GM15510 (cell line): Measurements from ENCODE around the gene SERPING1.

ENCODE experiments used
- POLR2A ChIP-seq: IDR thresholded peaks from 3 replicates; pipeline ENCODE4 v1.6.1; 2011; ENCODE audit warnings: borderline replicate concordance; ENCODE audit not compliant: insufficient read length; ENCODE audit errors: extremely low read depth

The SERPING1 gene

DNA sequence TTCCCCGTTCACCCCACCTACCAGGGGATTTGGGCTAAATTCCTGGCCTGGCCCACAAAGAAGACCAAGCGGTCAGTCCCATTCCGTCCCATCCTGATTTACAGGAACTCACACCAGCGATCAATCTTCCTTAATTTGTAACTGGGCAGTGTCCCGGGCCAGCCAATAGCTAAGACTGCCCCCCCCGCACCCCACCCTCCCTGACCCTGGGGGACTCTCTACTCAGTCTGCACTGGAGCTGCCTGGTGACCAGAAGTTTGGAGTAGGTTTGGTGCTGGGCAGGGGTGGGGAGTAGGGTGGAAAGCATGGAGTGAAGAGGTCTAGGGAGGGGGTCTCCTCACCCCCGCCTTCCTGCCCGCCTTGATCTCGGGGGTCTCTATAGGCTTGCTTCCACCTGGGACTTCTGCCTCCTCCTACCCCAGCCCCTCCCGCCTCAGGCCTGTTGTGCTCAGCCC lies at the start of gene SERPING1:
TSS of gene SERPING1 (plus strand) at position 225 of the 455 bp plus-strand sequence. CDS start 586 bp downstream, outside the sequence.
- no peak for TF ChIP-seq POLR2A

DNA sequence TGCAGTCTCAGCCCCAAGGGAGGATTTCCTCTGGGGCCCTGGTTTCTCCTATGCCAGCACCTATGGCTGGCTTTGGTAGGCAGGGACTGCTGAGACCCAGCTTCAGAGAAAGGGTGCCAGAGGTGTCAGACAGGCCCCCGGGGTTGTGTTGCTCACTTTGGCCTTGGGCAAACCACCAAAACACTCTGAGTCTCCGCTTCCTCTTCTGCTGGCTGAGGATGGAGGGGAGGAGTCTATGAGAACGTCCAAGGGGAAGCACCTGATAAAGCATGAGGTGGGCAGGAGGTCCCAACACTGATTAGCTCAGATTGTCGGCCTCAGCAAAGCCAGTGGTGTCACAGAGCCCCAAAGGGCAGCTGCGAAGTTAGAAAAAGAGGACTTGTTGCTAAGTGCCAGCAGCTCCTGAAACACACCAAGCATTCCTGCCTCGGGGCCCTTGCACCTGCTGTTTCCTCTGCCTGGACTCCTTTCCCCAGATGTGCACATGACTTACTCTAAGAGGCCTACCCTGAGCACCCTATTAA lies 49.6 kb upstream of the SERPING1 start:
- no peak for TF ChIP-seq POLR2A

DNA sequence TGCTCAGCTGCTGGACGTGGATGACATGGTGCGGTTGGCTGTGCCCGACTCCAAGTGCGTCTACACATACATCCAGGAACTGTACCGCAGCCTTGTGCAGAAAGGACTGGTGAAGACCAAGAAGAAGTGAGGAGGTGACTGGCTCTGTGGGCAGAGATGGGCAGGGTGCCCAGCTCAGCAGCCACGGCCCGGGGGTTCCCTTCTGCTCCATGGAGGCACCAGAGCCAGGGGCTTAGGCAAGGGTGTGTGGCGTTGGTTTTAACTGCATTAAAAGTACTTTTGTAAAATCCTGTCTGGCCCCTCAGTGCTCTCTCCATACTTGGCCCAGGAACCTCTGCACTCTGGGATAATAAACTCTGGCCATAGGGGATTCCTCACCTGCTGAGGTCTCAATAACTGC lies 47.5 kb upstream of the SERPING1 start:
- no peak for TF ChIP-seq POLR2A

DNA sequence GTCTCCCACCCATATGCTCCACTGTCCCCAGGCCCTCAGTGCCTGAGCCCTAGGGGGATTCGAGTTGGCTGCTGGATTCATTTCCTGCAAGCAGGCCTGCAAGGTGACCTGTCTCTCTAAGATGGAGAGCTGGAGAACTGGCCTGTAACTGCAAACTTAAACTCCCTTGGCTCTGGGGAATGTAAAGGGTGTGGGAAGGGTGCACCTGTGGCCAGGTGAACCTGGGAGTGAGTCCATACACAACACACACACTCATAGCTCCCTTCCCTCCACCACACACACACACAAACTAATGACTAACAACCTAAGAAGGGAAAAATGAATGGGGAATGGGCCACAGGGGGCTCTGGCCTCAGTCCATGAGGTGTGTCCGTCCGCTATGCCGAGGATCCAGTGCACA lies 45.5 kb upstream of the SERPING1 start:
- no peak for TF ChIP-seq POLR2A

DNA sequence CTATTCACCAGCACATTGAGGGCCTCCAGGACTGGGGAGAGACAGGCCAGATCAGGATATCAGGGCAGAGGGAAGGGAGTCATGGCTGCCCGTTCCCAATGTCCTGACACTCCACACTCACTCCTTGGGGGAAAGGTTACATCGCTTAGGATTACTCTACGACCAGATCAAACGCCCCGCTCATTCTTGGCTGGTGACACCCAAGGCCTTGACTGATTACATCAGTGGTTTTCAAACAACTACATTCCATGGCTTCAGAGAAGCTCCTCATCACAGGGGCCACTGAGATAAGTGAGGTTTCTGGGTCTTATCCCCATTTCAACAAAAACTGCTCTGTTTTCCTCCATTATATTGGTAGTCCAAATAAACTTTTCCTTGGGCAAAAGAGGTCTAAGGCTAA lies 45.0 kb upstream of the SERPING1 start:
- no peak for TF ChIP-seq POLR2A

GRCh38 chr11:57555393-57555792 lies 42.1 kb upstream of the SERPING1 start:
- no peak for TF ChIP-seq POLR2A

- no peak for TF ChIP-seq POLR2A
Measured at GRCh38 chr11:57556041-57556440, 41.4 kb upstream of the SERPING1 start.

GRCh38 chr11:57560146-57560545 lies 37.3 kb upstream of the SERPING1 start:
- no peak for TF ChIP-seq POLR2A

DNA sequence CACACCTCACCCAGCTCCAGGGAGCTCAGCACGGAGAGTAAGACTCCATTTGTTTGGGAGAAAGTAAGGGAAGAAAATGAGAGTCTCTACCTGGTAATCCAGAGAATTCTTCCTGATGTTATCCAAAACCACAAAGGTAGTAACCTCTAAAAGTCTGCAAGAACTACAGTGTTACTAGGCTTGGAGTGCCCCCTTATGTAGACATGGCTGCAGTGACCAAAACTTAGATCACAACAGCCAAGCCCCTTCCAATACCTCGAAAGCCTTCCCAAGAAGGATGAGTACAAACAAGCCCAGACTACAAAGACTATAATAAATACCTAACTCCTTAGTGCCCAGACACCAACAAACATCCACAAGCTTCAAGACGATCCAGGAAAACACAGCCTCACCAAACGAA lies 34.9 kb upstream of the SERPING1 start:
- no peak for TF ChIP-seq POLR2A

DNA sequence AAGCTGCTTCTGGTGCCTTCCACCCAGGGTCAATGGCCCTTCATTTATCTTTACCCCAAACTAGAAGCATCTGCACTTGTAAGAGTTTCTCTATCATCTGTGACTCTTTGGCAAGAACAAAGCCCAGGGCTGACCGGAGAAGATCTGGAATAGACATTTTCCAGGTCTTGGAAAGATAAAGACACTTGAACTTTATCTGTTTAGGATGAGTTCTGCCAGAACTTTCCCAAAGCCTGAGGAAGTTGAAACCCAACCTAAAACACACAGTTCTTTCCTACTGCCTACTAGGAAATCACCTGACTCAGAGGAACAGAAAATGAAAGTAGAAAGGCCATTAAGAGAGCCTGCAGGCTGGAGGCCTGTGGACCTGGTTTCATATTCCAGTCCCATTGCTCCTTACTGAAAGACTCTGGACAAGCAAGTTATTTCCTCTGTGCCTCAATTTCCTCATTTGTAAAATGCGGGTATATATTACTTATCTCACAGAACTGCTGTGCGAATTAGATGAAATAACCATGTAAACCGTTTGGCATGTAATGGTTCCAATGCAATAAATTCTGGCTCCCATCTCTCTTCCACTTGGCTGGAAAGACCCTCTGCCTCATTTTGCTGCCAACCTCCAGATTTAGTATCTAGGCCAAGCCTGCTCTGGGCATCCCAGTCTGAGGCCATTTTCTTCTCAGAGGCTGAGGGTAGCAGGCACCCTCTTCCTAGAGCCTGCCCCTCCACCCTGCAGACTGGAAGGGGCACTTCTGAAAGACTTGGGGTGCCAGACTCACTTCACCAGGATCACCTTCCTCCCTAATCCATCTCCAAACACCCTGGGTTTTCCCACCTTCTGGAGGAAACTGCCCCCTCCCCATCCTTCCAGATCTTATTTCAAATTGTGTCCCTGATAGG lies 31.2 kb upstream of the SERPING1 start:
- TF ChIP-seq POLR2A: peak; percentile 52

- TF ChIP-seq POLR2A: no peak
Measured at GRCh38 chr11:57566905-57567514, 30.5 kb upstream of the SERPING1 start.

DNA sequence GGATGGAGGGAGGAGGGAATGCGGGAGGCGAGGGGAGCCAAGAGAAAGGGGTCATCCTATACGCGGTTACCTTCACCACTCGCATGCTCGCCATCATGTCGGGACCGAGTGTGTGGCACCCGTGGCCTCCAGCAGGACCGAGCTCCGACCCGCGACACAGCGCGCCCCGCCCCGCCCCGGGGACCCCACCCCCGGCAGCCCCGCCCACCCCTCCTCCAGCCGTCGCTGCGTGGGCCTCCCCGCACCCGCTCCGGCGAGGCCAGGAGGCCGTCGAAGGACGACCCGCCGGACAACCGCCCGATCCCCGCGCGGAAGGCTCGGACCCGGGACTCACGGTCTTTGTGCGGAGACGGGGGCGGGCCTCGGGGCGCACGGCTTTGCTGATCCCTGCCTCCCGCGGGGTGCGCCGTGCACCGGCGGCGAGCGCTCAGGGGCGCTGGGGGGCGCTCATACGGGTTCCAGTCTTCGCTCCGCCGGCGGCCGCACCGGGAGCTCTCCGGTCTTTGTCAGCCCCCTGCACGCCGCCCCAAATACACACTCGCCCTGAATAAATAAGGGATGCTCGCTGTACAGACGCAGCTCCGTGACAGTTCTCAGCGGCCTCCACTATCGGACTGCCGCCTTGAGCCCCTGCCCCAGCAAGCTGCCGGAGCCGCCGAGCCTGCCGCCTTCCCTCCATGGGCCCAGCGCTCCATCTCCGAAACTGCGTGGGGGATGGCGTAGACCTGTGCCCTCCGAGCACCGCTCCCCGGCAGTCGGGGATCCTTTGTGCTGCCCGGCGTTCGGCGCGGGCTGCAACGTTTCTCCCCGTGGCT lies 29.8 kb upstream of the SERPING1 start, which contains the start of gene UBE2L6:
TSS of gene UBE2L6 (minus strand) at position 158 of the 815 bp plus-strand sequence. CDS start at position 97, 61 bp downstream.
- TF ChIP-seq POLR2A: peak; percentile 63

DNA sequence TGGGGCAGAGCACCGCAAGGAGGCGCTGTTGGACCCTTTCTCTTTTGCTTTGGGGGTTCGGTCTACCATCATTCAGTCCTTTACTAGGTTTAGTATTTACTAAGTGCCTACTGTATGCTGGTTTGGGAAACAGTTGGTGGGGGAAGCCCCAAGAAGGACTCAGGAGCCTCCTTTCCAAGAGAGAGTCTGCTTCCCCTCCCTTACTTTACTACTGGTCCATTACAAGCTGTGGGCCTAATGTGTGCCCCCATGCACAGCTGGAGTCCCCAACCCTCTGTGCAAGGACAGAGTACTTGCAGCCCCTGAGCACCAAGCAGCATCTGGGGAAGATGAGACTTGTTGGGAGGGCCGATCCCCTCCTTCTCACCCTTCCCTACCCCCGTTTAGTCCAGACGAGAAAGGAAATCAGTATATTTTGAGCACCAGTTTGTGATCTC lies 29.1 kb upstream of the SERPING1 start:
- no peak for TF ChIP-seq POLR2A

- TF ChIP-seq POLR2A: no peak
Measured at GRCh38 chr11:57571606-57572005, 25.9 kb upstream of the SERPING1 start.
